ENCODE measurements around the gene DNAJB14.

The DNAJB14 gene

DNA sequence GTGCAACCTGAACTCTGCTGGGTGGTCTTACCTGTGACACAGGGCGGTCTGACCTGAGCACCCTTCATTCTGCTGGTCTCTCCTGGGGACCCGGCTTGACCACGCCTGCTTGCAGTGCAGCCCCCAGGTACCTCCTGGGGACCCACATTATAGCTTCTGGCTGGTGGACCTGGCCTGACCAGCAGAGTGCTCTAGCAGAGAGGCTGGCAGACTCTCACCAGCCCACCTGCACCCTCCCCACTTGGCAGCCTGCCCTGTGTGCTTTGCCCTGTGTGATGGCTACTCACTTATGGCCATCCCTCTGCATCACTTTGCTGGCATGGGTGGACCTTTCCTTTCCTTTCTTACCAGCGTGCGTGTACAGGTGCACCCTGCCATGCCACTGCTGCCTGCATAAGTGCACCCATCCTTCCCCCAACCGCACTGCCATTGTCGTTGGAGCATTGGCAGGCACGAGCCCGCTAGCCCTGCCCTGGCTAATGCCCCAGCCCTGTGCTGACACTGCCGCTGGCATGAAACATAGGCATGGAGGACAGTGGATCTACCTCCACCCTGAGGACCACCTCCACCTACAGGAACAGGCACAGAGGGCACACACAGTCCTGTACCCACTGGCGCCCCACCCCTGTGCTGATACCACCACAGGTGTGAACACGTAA, 25.2 kb upstream of the DNAJB14 start:
- DNase-seq (ENCODE audit: low spot score): no peak
- TF ChIP-seq, protein P1, sequence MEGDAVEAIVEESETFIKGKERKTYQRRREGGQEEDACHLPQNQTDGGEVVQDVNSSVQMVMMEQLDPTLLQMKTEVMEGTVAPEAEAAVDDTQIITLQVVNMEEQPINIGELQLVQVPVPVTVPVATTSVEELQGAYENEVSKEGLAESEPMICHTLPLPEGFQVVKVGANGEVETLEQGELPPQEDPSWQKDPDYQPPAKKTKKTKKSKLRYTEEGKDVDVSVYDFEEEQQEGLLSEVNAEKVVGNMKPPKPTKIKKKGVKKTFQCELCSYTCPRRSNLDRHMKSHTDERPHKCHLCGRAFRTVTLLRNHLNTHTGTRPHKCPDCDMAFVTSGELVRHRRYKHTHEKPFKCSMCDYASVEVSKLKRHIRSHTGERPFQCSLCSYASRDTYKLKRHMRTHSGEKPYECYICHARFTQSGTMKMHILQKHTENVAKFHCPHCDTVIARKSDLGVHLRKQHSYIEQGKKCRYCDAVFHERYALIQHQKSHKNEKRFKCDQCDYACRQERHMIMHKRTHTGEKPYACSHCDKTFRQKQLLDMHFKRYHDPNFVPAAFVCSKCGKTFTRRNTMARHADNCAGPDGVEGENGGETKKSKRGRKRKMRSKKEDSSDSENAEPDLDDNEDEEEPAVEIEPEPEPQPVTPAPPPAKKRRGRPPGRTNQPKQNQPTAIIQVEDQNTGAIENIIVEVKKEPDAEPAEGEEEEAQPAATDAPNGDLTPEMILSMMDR (IDR thresholded peaks at IDR 0.05; ENCODE audit: extremely low read depth, insufficient read depth, missing control alignments): no peak
- in situ Hi-C loops (cut with MboI; ENCODE audit: low pct_unique_long_range_greater_than_20kb, low sequenced_read_pairs, unreplicated experiment): no loop called here

DNA sequence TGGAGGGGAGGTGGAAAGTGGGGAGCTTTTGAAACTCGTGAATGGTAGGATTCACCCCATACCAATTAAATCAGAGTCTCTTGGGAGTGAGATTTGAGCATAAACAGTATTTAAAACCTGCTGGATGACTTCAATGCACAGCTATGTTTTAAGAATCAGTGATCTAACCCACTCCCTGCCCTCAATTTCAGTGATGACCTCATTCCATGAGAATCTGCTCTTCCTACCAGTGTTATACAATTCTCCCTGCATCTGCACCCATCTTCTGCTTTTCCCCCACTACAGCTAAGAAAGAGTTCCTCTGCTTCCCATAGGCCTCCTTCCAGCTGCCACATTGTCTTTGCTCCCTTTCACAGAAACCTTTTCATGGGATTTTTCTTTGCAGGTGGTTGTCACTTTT, 21.9 kb upstream of the DNAJB14 start:
- TF ChIP-seq, protein P1 (IDR thresholded peaks at IDR 0.05; ENCODE audit: extremely low read depth, insufficient read depth, missing control alignments): no peak
- DNase-seq (ENCODE audit: low spot score): no peak
- in situ Hi-C loops (cut with MboI; ENCODE audit: low pct_unique_long_range_greater_than_20kb, low sequenced_read_pairs, unreplicated experiment): no loop called here

DNA sequence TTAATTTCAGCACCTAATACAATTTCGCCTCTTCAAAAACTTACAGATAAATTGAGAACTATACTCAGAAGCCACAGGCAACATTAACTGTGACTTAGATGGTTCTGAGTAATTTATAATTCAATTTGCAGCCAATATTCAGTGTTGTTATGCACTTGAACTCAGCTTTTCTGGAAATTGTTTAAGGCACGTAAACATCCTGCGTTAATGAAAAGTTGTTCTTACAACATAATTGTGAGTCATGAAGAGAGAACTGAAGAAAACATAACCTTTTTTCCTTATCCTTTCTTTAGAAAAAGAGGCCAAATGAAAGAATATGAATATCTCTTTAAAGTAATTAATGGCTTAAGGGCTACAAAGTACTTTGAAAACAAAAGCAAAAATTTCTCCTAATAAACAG, 20.3 kb upstream of the DNAJB14 start:
- TF ChIP-seq, protein P1 (IDR thresholded peaks at IDR 0.05; ENCODE audit: extremely low read depth, insufficient read depth, missing control alignments): no peak

DNA sequence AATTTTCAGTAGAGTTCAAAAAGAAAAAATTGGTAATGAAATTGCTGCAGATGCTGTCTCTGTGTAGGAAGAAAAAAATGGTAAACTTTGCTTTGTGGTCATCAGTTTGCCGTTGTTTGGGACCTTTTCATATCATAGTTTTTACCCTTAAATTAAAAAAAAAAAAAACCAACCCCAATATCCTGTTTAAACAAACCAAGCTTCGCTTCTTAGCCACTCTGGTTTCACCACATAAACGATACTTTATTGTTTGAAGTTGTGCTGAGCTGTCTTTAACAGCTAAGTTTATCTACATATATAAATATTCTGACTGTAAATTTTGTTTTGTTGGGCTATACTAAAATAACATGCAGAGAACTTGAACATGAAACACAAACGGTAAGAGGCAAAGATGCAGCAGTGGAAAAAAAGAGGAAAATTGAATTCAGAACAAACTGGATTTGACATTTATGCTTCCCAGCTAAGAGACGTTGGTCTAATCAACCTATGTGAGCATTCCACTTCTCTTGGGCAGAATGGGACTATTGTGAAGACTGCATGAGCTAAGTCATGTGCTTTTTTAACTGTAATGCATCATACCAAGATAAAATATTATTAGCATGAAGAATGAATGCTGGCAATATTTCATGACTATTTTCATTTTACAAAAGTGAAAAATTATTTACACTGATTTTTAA, 19.4 kb upstream of the DNAJB14 start:
- DNase-seq (ENCODE audit: low spot score): no peak
- TF ChIP-seq, protein P1 (IDR thresholded peaks at IDR 0.05; ENCODE audit: extremely low read depth, insufficient read depth, missing control alignments): no peak
- in situ Hi-C loops (cut with MboI; ENCODE audit: low pct_unique_long_range_greater_than_20kb, low sequenced_read_pairs, unreplicated experiment): no loop called here

More for the DNA sequence above, 20.3 kb upstream of the DNAJB14 start:
- DNase-seq (ENCODE audit: low spot score): no peak
- in situ Hi-C loops (cut with MboI; ENCODE audit: low pct_unique_long_range_greater_than_20kb, low sequenced_read_pairs, unreplicated experiment): no loop called here

DNA sequence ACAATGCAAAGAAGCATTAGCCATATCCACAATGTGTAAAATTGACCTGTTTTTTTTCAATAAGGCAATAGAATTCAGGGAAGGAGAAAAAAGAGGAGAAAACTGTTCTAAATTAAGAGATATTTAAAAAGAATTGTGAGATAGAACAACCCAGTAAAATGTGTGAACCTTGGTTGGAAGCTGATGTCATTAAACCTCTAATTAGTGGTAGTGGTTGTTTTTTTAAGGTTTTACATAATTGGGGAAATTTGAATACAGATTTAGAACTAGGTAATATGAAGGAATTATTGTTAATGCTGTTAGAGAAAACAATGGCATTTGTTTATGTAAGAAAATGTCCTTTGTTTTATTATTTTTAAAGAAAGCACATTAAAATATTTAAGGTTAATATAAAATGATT, 18.8 kb upstream of the DNAJB14 start:
- in situ Hi-C loops (cut with MboI; ENCODE audit: low pct_unique_long_range_greater_than_20kb, low sequenced_read_pairs, unreplicated experiment): no loop called here
- TF ChIP-seq, protein P1 (IDR thresholded peaks at IDR 0.05; ENCODE audit: extremely low read depth, insufficient read depth, missing control alignments): no peak
- DNase-seq (ENCODE audit: low spot score): no peak

DNA sequence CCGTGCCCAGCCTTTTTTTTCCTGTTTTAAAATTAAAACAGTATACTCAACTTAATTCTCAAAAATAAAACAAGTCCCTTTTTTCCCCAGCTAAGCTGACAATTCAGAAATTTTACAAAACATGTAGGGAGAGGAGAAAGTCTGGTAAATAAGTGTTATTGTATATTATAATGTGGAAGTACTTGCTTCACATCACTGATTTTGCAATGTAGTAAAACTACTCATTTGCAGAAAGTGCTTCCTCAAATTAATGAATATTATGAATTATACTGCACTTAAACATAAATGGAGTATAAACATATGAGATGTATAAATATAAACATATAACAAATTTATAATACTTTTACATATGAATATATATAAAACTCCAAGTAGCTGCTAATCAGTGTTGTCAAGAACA, 15.3 kb upstream of the DNAJB14 start:
- no peak for DNase-seq (ENCODE audit: low spot score)
- in situ Hi-C loops (cut with MboI; ENCODE audit: low pct_unique_long_range_greater_than_20kb, low sequenced_read_pairs, unreplicated experiment): no loop called here
- TF ChIP-seq, protein P1 (IDR thresholded peaks at IDR 0.05; ENCODE audit: extremely low read depth, insufficient read depth, missing control alignments): no peak
